Fibroblast of skin of left quadriceps (primary cell): ENCODE data around the gene ACACA.

ENCODE experiments used
- DNase-seq, 2 experiments: peaks; one replicate each; pipeline ENCODE4 v3.0.0-alpha.2; 2013; ENCODE audit warnings: low read depth in 2 of 2

ACACA gene

GRCh38 chr17:37344519-37344918 is 62.1 kb downstream of the ACACA start:
- DNase-seq = no peak

GRCh38 chr17:37342589-37342988 is 64.0 kb downstream of the ACACA start:
- DNase-seq = no peak

- DNase-seq = no peak
Measured at GRCh38 chr17:37340804-37341203, 65.8 kb downstream of the ACACA start.

- DNase-seq = no peak
Measured at GRCh38 chr17:37339321-37339720, 67.3 kb downstream of the ACACA start.

GRCh38 chr17:37338847-37339246 is 67.8 kb downstream of the ACACA start:
- no peak for DNase-seq

- DNase-seq = peak; percentile 14 to 35
Measured at GRCh38 chr17:37327341-37328090, 79.1 kb downstream of the ACACA start.

GRCh38 chr17:37322826-37323561 is 83.6 kb downstream of the ACACA start:
- DNase-seq = no peak

GRCh38 chr17:37322106-37322505 is 84.5 kb downstream of the ACACA start:
- DNase-seq = no peak

- DNase-seq = no peak
Measured at GRCh38 chr17:37318931-37319594, 87.6 kb downstream of the ACACA start.

- no peak for DNase-seq
Measured at GRCh38 chr17:37317867-37318266, 88.8 kb downstream of the ACACA start.

GRCh38 chr17:37315601-37316000 is 91.0 kb downstream of the ACACA start:
- no peak for DNase-seq

- DNase-seq = no peak
Measured at GRCh38 chr17:37312137-37312923, 94.3 kb downstream of the ACACA start.

- no peak for DNase-seq
Measured at GRCh38 chr17:37310940-37311339, 95.7 kb downstream of the ACACA start.

- DNase-seq = no peak
Measured at GRCh38 chr17:37309051-37309450, 97.6 kb downstream of the ACACA start.

GRCh38 chr17:37305406-37305905 is 101.2 kb downstream of the ACACA start:
- DNase-seq = no peak

- DNase-seq = no peak
Measured at GRCh38 chr17:37301288-37301687, 105.3 kb downstream of the ACACA start.

- DNase-seq = no peak
Measured at GRCh38 chr17:37300683-37301082, 106.0 kb downstream of the ACACA start.

GRCh38 chr17:37299257-37299980 is 107.2 kb downstream of the ACACA start:
- no peak for DNase-seq

- no peak for DNase-seq
Measured at GRCh38 chr17:37295888-37296287, 110.7 kb downstream of the ACACA start.

- DNase-seq = no peak
Measured at GRCh38 chr17:37294888-37295287, 111.7 kb downstream of the ACACA start.

GRCh38 chr17:37293770-37294169 is 112.9 kb downstream of the ACACA start:
- no peak for DNase-seq
